Measurements from ENCODE around the gene PUDP. TPM values are rescaled to one million over a fixed set of nuclear protein-coding genes. Genes with fewer than 3 reads are reported as not detected.
"Not testable (repeated sequence)": the region's sequence is repeated elsewhere in the genome, so short reads cannot be mapped to it uniquely, and the experiment has no call there.

Gene PUDP
- total RNA-seq, 1 experiment from 2014 or later: 8.8 TPM

DNA sequence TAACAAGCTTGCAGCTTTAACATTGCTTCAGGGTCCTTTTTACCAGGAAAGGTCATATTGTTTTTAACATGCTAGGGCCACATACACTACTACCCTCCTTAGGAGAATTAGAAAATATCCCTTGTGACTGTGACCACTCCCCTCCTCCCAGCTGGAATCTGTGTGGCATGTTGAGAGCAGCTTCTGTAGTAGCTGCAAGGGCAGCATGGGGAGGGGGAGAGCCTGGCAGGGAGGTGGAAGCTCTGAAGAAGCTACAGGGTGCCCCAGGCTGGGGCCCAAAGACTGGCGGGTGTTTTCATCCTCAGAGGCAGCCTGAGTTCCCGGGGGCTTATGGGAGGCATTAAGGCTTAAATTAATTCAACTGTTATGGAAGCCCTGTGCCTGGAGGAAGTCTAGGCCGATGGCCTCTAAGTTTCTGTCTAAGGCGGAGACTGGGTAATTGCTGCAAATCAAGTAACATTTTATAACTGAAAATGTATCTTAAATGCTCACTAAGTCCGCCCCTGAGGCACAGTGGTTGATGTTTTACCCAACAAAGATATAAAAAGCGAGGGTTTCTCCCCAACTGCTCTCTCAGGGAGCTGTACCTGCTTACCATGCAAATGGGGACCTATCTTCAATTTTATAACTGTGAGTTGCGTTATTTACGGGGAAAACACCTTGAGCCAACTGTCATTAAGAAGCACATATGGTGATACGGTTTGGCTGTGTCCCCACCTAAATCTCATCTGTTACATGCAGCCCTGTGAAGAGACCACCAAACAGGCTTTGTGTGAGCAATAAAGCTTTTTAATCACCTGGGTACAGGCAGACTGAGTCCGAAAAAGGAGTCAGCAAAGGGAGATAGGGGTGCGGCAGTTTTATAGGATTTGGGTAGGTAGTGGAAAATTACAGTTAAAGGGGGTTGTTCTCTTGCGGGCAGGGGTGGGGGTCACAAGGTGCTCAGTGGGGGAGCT is 37.8 kb downstream of the PUDP start:
- no peak for DNase-seq (ENCODE audit: low read depth)

GRCh38 chrX:7109049-7109531 is 38.9 kb downstream of the PUDP start:
- no peak for DNase-seq (ENCODE audit: low read depth)

GRCh38 chrX:7108030-7108429 is 39.9 kb downstream of the PUDP start:
- DNase-seq (ENCODE audit: low read depth): no peak

GRCh38 chrX:7106649-7107048 is 41.3 kb downstream of the PUDP start:
- no peak for DNase-seq (ENCODE audit: low read depth)

DNA sequence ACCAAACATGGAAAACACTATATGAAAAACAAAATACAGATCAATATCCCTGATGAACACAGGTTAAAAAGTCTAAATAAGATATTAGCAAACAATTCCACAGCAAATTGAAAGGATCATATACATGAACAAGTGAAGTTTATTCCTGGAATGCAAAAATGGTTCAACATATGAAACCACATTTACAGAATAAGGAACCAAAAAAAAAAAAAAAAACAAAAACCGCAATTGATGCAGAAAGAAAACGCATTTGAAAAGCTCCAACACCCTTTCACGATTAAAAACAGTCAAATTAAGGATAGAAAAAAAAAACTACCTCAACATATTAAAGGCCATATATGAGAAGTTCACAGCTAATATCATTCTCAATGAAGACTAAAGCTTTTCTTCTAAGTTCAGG is 45.8 kb downstream of the PUDP start:
- DNase-seq (ENCODE audit: low read depth): no peak

- DNase-seq (ENCODE audit: low read depth): no peak
These were observed 47.9 kb downstream of the PUDP start for GRCh38 chrX:7100022-7100421.

- DNase-seq (ENCODE audit: low read depth): not testable (repeated sequence)
These were observed 52.3 kb downstream of the PUDP start for GRCh38 chrX:7095657-7096056.

- DNase-seq (ENCODE audit: low read depth): no peak
These were observed 54.6 kb downstream of the PUDP start for GRCh38 chrX:7093305-7093704.

DNA sequence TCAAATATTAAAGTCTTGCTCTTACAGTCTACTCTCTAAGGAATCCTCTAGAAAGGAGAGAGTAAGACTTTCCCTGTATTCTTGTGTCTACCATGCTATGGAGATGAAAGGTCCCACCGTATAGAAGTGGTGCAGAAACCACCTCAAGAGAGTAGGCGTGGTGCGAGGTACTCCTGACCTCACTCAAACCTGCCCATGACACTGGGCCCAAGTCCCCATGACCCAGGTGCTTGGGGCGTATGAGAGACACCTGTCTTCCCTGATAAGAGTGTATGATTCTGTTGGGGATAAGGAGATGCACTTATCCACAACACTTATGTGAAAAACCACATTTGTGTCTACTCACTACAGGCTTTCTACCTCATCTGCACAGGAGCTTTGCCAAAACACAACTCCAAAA is 55.4 kb downstream of the PUDP start:
- DNase-seq (ENCODE audit: low read depth): no peak

DNA sequence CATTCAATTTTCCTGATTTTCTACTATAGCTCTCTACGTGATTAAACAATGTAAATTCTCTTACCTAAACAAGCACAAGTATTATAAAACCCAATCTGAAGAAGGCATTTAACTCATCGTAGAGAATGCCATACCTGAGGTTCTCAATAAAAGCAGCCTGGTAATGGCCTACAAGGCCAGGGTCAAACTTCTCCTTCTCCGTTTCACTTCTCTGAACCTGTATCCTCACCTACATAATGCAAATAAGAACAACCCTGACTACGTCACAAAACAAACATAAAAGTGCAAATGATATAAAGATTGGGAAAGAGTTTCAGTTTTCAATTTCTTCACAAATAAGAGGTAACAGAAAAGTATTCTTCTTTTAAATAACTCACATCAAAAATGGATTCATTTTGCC is 56.0 kb downstream of the PUDP start:
- no peak for DNase-seq (ENCODE audit: low read depth)

DNA sequence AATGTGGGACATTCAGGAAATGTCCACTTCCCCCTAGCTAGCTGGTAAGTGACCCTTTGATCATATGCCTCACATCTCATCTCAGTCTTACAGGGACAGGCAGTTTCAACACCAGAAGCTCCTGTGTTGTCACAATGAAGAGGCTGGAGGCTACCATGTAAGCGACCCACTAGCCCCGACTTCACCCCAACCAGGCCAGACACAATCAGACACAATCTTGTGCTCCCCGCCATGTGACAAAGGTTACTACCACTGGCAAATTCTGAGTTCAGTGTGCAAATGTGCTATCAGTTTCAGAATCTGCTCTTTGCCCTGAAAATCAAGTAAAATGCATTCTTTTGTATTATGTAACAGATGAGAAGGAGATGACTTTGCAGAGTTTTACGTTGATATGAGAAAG is 57.3 kb downstream of the PUDP start:
- no peak for DNase-seq (ENCODE audit: low read depth)

DNA sequence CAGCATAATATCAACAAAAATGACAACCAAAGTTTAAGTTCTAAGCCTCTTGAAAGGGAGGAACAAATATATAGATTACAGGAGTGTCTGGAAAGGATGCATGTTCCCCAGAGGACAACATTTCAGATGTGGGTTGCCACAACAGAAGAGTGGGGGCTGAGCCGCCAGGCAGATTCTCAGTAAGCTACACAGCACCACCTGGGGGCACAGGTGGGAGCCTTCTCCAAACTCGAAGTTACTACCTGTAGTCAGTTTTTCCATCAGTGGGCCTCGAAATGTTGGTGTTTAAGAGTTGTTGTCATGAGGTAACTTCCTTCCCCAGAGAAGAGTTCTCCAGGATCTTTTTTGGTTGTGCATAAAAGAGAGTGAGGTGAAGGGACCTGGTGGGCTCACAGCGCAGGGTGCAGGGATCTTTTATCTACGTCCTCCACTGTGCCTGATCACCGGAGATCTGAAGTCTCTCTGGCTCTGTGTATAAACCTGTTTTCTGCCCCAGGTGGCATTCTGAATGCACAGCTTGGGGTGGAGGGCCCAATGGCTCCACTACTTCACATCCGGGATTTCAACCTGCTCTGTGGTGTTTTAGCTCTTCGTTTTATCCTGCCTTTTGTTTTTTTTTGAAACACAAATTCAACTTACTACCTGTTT is 58.9 kb downstream of the PUDP start:
- no peak for DNase-seq (ENCODE audit: low read depth)

DNA sequence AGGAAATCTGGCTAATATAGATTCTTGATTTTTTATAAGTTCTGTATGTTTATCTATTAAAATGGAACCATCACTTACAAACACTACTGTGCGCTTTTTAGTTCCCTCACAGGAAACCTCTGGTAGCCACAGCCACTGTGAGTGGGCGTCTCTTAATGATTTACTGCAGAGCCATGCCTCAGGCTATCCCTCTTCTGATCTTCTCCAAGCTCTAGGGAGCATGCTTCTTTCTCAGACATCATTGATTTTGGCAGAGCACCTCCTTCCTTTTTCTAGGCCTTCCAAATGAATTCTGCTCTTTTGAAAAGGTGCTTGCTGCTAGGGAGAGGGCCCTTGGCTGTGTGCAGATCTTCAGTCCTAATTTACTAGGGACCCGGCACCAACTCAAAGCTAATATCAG is 61.6 kb downstream of the PUDP start:
- peak; percentile 57 for DNase-seq (ENCODE audit: low read depth)

- DNase-seq (ENCODE audit: low read depth): no peak
These were observed 62.1 kb downstream of the PUDP start for GRCh38 chrX:7085879-7086278.

GRCh38 chrX:7084841-7085240 is 63.1 kb downstream of the PUDP start:
- no peak for DNase-seq (ENCODE audit: low read depth)

DNA sequence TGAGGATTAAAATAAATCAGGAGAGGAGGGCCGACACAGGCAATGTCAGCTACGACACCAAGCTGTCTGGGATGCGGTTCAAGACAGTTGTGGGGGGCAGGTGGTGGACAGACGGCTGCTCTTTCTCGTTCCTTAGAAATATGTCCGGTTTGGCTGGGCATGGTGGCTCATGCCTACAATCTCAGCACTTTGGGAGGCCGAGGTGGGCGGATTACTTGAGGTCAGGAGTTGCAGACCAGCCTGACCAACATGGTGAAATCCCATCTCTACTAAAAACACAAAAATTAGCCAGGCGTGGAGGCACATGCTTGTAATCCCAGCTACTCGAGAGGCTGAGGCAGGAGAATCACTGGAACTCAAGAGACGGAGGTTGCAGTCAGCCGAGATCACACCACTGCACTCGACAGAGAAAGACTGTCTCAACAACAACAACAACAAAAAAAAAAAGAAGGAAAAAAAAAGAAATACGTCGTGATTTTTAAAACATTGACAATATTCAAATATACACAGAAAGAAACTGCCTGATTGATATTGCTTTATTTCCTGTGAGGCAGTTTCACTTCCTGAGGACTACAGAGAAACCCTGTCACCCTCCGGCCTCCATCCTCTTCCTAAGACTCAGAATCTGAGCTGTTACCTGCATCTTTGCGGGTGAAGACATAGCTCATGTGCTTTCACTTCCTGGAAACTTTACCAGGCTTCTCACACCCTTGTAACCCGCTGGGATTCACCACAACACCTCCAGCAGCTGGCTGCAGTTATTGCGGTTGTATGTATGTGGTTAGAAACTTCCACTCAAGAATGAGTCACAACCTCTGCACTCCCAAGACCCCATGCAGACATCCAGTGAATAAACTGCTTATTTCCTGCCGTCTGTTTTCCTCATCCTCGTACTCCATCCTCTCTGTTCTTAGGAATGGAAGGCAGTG is 64.2 kb downstream of the PUDP start:
- peak; percentile 95 for DNase-seq (ENCODE audit: low read depth)

- DNase-seq (ENCODE audit: low read depth): no peak
These were observed 64.9 kb downstream of the PUDP start for GRCh38 chrX:7083021-7083420.

DNA sequence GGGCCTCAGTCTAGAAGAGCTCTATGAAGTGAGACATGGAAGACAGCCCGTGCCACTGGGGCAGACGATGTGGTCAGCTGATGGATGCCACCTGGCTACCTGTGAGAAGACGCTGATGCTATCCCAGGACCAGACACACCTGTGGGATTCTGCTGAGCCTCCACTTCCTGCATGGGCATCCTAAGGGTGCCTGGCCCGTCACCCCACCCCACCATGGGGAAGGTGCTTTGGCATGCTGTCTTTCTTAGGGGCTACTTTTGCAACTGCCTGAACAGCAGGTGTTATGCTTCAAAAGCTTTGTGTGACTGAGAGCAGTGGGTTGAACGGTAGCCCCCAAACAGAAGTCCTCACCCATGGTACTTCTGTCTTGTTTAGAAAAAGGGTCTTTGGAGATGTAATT is 65.4 kb downstream of the PUDP start:
- no peak for DNase-seq (ENCODE audit: low read depth)

DNA sequence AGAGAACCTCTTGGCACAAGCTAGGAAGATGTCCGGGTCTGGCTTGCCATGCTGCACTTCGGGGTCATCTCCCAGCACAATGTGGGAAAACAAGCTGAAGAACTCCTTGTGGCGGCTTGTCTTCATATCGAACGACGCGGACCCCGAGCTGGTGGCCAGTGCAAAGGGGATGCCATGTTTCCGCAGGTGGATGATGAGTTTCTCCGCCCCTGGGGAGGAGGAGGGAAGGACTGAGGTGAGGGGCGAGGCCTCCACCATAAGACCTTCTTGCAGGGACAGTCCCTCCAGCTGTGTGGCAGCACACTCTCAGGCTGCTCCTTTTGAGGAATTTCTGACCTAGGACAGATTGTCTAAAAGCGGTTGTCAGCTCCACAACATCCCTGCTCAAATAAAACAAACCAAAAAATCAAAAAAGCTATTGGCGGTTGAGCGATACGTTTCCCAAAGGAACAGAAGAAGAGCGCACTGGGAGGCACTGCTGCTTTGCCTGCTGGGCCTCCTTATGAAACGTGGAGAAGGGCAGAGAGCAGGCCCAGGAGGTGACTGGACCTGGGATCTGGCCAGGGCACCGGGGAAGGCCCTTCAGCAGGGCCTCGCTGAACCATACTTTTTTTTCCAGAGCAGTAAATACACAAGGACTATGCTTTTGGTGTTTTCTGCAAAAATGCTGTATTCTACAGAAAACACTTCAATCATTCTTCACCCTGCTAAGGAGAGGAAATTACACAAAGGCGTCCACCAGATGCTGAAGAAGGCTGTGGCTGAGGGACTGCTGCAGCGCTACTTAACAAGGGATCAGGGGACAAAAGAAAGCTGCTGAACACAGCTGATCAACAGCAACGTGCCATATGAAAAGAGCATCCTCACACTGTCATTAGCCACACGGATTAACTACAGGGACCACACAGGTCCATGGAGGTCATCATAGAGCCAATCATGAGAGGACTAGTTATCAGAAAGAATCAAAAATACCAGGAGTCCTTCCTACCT is 70.4 kb downstream of the PUDP start:
- DNase-seq (ENCODE audit: low read depth): no peak

DNA sequence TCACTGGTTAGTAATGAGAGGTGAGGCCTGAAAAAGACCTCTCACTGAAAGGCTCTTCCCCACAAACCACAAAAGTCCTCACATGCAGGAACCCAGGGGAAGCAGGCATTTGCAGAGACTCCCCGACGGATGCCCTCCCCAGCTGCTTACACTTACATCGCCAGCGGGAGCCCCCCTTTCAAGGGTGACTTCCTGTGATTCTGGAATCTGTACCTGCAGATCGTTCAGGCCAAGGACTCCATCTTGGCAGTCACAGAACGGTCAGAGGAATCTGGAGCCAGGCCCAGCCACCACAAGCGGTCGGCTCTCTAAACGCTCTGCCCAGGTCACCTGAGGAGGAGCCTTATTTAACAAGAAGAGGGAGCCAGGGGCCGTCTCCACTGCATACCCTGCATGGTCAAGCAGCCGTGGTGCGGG is 71.7 kb downstream of the PUDP start:
- no peak for DNase-seq (ENCODE audit: low read depth)

- no peak for DNase-seq (ENCODE audit: low read depth)
These were observed 73.1 kb downstream of the PUDP start for GRCh38 chrX:7074908-7075204.

All from RPMI7951 (cell line).